Keratinocyte (primary cell): ENCODE results near the gene TIPRL. TPM values are rescaled to one million over a fixed set of nuclear protein-coding genes. Genes with fewer than 3 reads are reported as not detected.

Experiments used
- DNase-seq: peaks from one replicate; pipeline ENCODE4 v3.0.0-alpha.2; 2011; ENCODE audit warnings: low read depth, missing footprints, low spot score
- FAIRE-seq: peaks from 2 replicates; lab custom pipeline; 2011; peaks lifted over from hg19 to GRCh38; lab: Jason Lieb, UNC
- H2AFZ ChIP-seq: 2 replicates; pipeline ENCODE4 v1.6.0; 2012; ENCODE audit warnings: low read length, control low read depth, inconsistent platforms; ENCODE audit not compliant: control insufficient read depth
- H3K27ac ChIP-seq: 2 replicates; pipeline ENCODE4 v1.5.1; 2011; ENCODE audit warnings: low read length; ENCODE audit not compliant: control insufficient read depth, insufficient read depth
- H3K27me3 ChIP-seq: 3 replicates; pipeline ENCODE4 v1.6.0; 2011; ENCODE audit warnings: low read length; ENCODE audit not compliant: control insufficient read depth, insufficient read depth; ENCODE audit errors: extremely low read depth
- H3K36me3 ChIP-seq, 2 experiments: 2 replicates in 1 of 2; 3 replicates in 1 of 2; pipeline ENCODE4 v1.5.1; 2011; ENCODE audit warnings: low read length in 2 of 2, mild to moderate bottlenecking in 1 of 2; ENCODE audit not compliant: control insufficient read depth in 2 of 2, insufficient read depth in 2 of 2; ENCODE audit errors: extremely low read depth in 1 of 2
- H3K4me1 ChIP-seq: 3 replicates; pipeline ENCODE4 v1.5.1; 2011; ENCODE audit warnings: low read length; ENCODE audit not compliant: control insufficient read depth, insufficient read depth; ENCODE audit errors: extremely low read depth
- H3K4me2 ChIP-seq: 3 replicates; pipeline ENCODE4 v1.6.0; 2011; ENCODE audit warnings: low read depth, low read length; ENCODE audit not compliant: control insufficient read depth, insufficient read depth; ENCODE audit errors: extremely low read depth
- H3K4me3 ChIP-seq, 3 experiments: fragments of 200-600 bp in 1 of 3; sonication (generic) in 1 of 3; 2 replicates in 2 of 3; 3 replicates in 1 of 3; pipeline ENCODE4 v1.5.1; 2011 to 2016; ENCODE audit warnings: low read length in 3 of 3, mild to moderate bottlenecking in 3 of 3, control low read depth in 2 of 3, inconsistent platforms in 1 of 3, low read depth in 1 of 3, mixed read lengths in 1 of 3, mixed run types in 1 of 3, moderate library complexity in 1 of 3; ENCODE audit not compliant: control insufficient read depth in 2 of 3, insufficient read depth in 2 of 3; ENCODE audit errors: extremely low read depth in 1 of 3
- H3K79me2 ChIP-seq: 2 replicates; pipeline ENCODE4 v1.6.0; 2012; ENCODE audit warnings: low read length; ENCODE audit not compliant: control insufficient read depth, insufficient read depth
- H3K9ac ChIP-seq: 3 replicates; pipeline ENCODE4 v1.6.0; 2011; ENCODE audit warnings: low read length; ENCODE audit not compliant: control insufficient read depth, insufficient read depth; ENCODE audit errors: extremely low read depth
- H3K9me1 ChIP-seq: 3 replicates; pipeline ENCODE4 v1.6.0; 2011; ENCODE audit warnings: low read length; ENCODE audit not compliant: control insufficient read depth, insufficient read depth; ENCODE audit errors: extremely low read depth
- H3K9me3 ChIP-seq: 2 replicates; pipeline ENCODE4 v1.5.1; 2012; ENCODE audit warnings: low read depth, low read length; ENCODE audit not compliant: control insufficient read depth
- H4K20me1 ChIP-seq: 3 replicates; pipeline ENCODE4 v1.6.0; 2011; ENCODE audit warnings: low read length; ENCODE audit not compliant: control insufficient read depth, insufficient read depth; ENCODE audit errors: extremely low read depth
- EZH2 ChIP-seq: IDR thresholded peaks from one replicate; pipeline ENCODE4 v1.6.1; 2012; ENCODE audit warnings: inconsistent platforms, mild to moderate bottlenecking, low read length, moderate library complexity
- dilution Hi-C: fragments of 300-500 bp; cut with MboI; formaldehyde crosslinking; loops from one replicate; pipeline ENCODE4 v1.7.0; 2020; ENCODE audit warnings: low sequenced_read_pairs; ENCODE audit not compliant: extremely low pct_ligation_motif_present
- polyA plus RNA-seq, 5 experiments: library from polyadenylated mRNA; depleted of rRNA in 3 of 5; stranded (reverse) in 3 of 5; stranded (forward) in 1 of 5; unstranded in 1 of 5; fragments of >200 nt; gene quantifications; 1 replicate in 1 of 5; 2 replicates in 3 of 5; 3 replicates in 1 of 5; pipeline versions ENCODE4 v1.2.1 to v1.2.3, GENCODE V29; 2011 to 2012; ENCODE audit warnings: missing spikeins in 2 of 5, low read depth in 1 of 5, low replicate concordance in 1 of 5
- TF ChIP-seq, protein P1 (sequence below), 3 experiments: IDR thresholded peaks in 1 of 3; conservative IDR thresholded peaks in 1 of 3; optimal IDR thresholded peaks in 1 of 3; 2 replicates in 2 of 3; 3 replicates in 1 of 3; pipeline versions ENCODE3 to v1.5.1; 2011; ENCODE audit warnings: low read length in 3 of 3, mild to moderate bottlenecking in 3 of 3, moderate library complexity in 2 of 3, control low read depth in 1 of 3, inconsistent platforms in 1 of 3; ENCODE audit not compliant: insufficient read depth in 2 of 3; ENCODE audit errors: extremely low read depth in 1 of 3

The TIPRL gene
- polyA plus RNA-seq, 1 donor (not counting 4 experiments of a cell fraction or from before 2014, with no cell fraction given), result 62.5 TPM

- no peaks in the 10 kb centered on the region for H4K20me1 ChIP-seq
- H2AFZ ChIP-seq, result no peak overlapping the region
- H3K4me3 ChIP-seq, result no peak overlapping the region
- dilution Hi-C loops, result no loop called here
- H3K9me3 ChIP-seq, result peaks cover 3% of the 10 kb centered on the region
- H3K27ac ChIP-seq, result no peak overlapping the region
- no peak for DNase-seq
- no peaks in the 10 kb centered on the region for H3K79me2 ChIP-seq
- no peak overlapping the region for H3K4me2 ChIP-seq
- H3K4me1 ChIP-seq, result no peaks in the 10 kb centered on the region
- no peaks in the 10 kb centered on the region for H3K36me3 ChIP-seq
- FAIRE-seq, result no peak
- H3K9me1 ChIP-seq, result no peaks in the 10 kb centered on the region
- H3K9ac ChIP-seq, result no peak overlapping the region
- TF ChIP-seq, protein P1, sequence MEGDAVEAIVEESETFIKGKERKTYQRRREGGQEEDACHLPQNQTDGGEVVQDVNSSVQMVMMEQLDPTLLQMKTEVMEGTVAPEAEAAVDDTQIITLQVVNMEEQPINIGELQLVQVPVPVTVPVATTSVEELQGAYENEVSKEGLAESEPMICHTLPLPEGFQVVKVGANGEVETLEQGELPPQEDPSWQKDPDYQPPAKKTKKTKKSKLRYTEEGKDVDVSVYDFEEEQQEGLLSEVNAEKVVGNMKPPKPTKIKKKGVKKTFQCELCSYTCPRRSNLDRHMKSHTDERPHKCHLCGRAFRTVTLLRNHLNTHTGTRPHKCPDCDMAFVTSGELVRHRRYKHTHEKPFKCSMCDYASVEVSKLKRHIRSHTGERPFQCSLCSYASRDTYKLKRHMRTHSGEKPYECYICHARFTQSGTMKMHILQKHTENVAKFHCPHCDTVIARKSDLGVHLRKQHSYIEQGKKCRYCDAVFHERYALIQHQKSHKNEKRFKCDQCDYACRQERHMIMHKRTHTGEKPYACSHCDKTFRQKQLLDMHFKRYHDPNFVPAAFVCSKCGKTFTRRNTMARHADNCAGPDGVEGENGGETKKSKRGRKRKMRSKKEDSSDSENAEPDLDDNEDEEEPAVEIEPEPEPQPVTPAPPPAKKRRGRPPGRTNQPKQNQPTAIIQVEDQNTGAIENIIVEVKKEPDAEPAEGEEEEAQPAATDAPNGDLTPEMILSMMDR (optimal IDR thresholded peaks at IDR 0.05 in 1 of 3, IDR thresholded peaks at IDR 0.05 in 1 of 3, conservative IDR thresholded peaks at IDR 0.05 in 1 of 3; ENCODE audit: extremely low read depth in 1 of 3, insufficient read depth in 2 of 3, low read length in 3 of 3), result no peak
- no peaks in the 10 kb centered on the region for H3K27me3 ChIP-seq
These were observed 39.9 kb downstream of the TIPRL start for GRCh38 chr1:168218658-168219057.

DNA sequence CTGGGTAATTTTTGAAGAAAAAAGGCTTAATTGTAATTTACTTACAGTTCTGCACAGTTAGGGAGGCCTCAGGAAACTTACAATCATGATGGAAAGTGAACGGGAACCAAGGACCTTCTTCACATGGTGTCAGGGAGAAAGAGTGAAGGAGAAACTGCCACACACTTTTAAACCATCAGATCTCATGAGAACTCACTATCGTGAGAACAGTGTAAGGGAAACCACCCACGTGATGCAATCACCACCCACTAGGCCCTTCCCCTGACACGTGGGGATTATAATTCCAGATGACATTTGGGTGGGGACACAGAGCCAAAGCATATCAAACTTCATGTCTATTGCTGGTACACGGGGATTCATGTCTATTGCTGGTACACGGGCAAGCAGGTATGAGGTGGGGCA lies 41.7 kb downstream of the TIPRL start:
- dilution Hi-C loops, result no loop called here
- Histone ChIP-seq H4K20me1 (no peaks in the 10 kb centered on the region), H3K4me2 (no peak overlapping the region), H3K79me2 (no peaks in the 10 kb centered on the region), H3K4me1 (peaks cover 3% of the 10 kb centered on the region), H3K9me3 (peaks cover 3% of the 10 kb centered on the region), H3K27me3 (no peaks in the 10 kb centered on the region), H3K36me3 (no peaks in the 10 kb centered on the region), H3K4me3 (no peak overlapping the region), H3K9ac (no peak overlapping the region), H3K27ac (no peak overlapping the region), H3K9me1 (no peaks in the 10 kb centered on the region), H2AFZ (no peak overlapping the region)
- TF ChIP-seq, protein P1 (optimal IDR thresholded peaks at IDR 0.05 in 1 of 3, IDR thresholded peaks at IDR 0.05 in 1 of 3, conservative IDR thresholded peaks at IDR 0.05 in 1 of 3; ENCODE audit: extremely low read depth in 1 of 3, insufficient read depth in 2 of 3, low read length in 3 of 3), result no peak
- no peak for TF ChIP-seq EZH2
- no peak for DNase-seq
- FAIRE-seq, result no peak
